ENCODE results near the gene KAT6B. TPM values are rescaled to one million over a fixed set of nuclear protein-coding genes. Genes with fewer than 3 reads are reported as not detected.

KAT6B gene
- total RNA-seq, 4 donors from 2014 or later, result 34.2 to 84.2 (median 47.3) TPM

DNA sequence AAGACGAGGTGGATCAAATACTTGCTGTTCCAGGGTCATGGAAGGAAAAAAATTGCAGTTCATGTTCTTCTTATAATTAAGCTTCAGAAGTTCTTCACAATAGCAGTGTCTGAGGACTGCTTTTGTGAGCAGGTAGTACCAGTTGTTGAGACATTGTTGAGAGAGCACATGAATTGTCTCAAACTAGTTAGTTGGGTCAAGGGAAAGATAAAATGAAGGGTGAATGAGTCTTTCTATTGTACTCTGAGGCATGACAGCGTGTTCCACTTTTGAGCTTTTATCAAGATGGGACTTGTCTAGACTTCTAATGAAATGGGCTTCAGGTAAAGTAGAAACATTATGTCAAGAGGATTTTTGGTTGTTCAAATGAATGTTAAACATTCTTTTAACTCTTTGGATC lies 26.0 kb downstream of the KAT6B start:
- TF ChIP-seq EP300 (IDR thresholded peaks at IDR 0.05), result no peak
- TF ChIP-seq, protein P1, sequence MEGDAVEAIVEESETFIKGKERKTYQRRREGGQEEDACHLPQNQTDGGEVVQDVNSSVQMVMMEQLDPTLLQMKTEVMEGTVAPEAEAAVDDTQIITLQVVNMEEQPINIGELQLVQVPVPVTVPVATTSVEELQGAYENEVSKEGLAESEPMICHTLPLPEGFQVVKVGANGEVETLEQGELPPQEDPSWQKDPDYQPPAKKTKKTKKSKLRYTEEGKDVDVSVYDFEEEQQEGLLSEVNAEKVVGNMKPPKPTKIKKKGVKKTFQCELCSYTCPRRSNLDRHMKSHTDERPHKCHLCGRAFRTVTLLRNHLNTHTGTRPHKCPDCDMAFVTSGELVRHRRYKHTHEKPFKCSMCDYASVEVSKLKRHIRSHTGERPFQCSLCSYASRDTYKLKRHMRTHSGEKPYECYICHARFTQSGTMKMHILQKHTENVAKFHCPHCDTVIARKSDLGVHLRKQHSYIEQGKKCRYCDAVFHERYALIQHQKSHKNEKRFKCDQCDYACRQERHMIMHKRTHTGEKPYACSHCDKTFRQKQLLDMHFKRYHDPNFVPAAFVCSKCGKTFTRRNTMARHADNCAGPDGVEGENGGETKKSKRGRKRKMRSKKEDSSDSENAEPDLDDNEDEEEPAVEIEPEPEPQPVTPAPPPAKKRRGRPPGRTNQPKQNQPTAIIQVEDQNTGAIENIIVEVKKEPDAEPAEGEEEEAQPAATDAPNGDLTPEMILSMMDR (IDR thresholded peaks at IDR 0.05), result no peak
- TF ChIP-seq POLR2AphosphoS5 (IDR thresholded peaks at IDR 0.05), result no peak
- no peak for TF ChIP-seq POLR2A (IDR thresholded peaks at IDR 0.05)
- Histone ChIP-seq H3K27ac (peak overlapping the region; percentile 59), H3K36me3 (no peaks in the 10 kb centered on the region), H3K4me3 (no peak overlapping the region), H3K4me1 (peaks cover 49% of the 10 kb centered on the region), H3K9me3 (no peaks in the 10 kb centered on the region), H3K27me3 (no peaks in the 10 kb centered on the region)
- DNase-seq (ENCODE audit: low spot score in 2 of 2), result no peak
- WGBS, result 47% methylated on average over 2 of the region's 2 CpGs

GRCh38 chr10:74854610-74855009 lies 28.2 kb downstream of the KAT6B start:
- 58% methylated on average over 4 of the region's 4 CpGs for WGBS
- Histone ChIP-seq H3K4me1 (peaks cover 52% of the 10 kb centered on the region), H3K36me3 (no peaks in the 10 kb centered on the region), H3K9me3 (no peaks in the 10 kb centered on the region), H3K27ac (no peak overlapping the region), H3K4me3 (no peak overlapping the region), H3K27me3 (no peaks in the 10 kb centered on the region)
- DNase-seq (ENCODE audit: low spot score in 2 of 2), result no peak
- TF ChIP-seq, protein P1 (IDR thresholded peaks at IDR 0.05), result no peak
- no peak for TF ChIP-seq POLR2AphosphoS5 (IDR thresholded peaks at IDR 0.05)
- TF ChIP-seq EP300 (IDR thresholded peaks at IDR 0.05), result no peak
- no peak for TF ChIP-seq POLR2A (IDR thresholded peaks at IDR 0.05)

DNA sequence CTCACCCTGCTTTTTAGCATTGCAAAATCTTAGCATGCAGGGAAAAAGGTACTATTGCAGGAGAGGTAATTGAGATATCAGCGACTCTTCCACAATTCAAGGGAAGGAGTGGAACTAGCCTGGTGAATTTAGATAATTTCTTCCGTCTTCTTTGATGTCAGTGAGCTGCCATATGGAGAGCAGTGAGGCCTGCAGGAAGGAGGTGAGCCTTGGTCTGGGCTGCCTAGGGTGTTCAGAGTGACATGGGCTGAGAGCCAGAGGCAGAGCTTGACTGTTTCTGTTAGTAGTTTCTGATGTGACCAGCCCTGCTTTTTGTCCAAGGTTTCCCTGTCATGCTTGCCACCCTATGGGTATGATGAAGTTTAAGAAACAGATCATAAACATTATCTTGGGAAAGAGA lies 28.6 kb downstream of the KAT6B start:
- DNase-seq (ENCODE audit: low spot score in 2 of 2), result no peak
- Histone ChIP-seq H3K27ac (no peak overlapping the region), H3K4me1 (peaks cover 55% of the 10 kb centered on the region), H3K27me3 (no peaks in the 10 kb centered on the region), H3K4me3 (no peak overlapping the region), H3K9me3 (no peaks in the 10 kb centered on the region), H3K36me3 (no peaks in the 10 kb centered on the region)
- WGBS, result 62% methylated on average over 2 of the region's 2 CpGs
- no peak for TF ChIP-seq POLR2AphosphoS5 (IDR thresholded peaks at IDR 0.05)
- no peak for TF ChIP-seq EP300 (IDR thresholded peaks at IDR 0.05)
- TF ChIP-seq, protein P1 (IDR thresholded peaks at IDR 0.05), result no peak
- no peak for TF ChIP-seq POLR2A (IDR thresholded peaks at IDR 0.05)

DNA sequence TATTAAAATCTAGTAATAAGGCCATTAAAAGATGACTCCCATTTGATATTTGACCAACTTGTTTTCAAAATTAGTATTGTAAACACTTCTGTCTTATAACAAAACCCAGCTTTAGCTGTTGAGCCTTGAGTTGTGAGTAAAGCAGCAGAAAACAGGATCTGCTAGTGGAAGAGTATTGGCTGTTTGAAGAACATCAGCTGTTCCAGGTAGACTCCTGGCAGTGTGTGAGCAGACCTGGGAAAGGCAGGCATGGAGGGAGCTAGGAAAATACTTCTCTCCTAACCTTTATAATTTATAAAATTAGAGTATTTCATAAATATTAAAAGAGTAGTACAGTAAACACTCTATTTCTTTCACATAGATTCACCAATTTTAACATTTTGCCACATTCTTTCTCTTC lies 29.0 kb downstream of the KAT6B start:
- Histone ChIP-seq H3K36me3 (no peaks in the 10 kb centered on the region), H3K4me3 (no peak overlapping the region), H3K9me3 (no peaks in the 10 kb centered on the region), H3K4me1 (peaks cover 55% of the 10 kb centered on the region), H3K27ac (no peak overlapping the region), H3K27me3 (no peaks in the 10 kb centered on the region)
- TF ChIP-seq EP300 (IDR thresholded peaks at IDR 0.05) (no peak), POLR2AphosphoS5 (IDR thresholded peaks at IDR 0.05) (no peak), POLR2A (IDR thresholded peaks at IDR 0.05) (no peak)
- TF ChIP-seq, protein P1 (IDR thresholded peaks at IDR 0.05), result no peak
- no peak for DNase-seq (ENCODE audit: low spot score in 2 of 2)

DNA sequence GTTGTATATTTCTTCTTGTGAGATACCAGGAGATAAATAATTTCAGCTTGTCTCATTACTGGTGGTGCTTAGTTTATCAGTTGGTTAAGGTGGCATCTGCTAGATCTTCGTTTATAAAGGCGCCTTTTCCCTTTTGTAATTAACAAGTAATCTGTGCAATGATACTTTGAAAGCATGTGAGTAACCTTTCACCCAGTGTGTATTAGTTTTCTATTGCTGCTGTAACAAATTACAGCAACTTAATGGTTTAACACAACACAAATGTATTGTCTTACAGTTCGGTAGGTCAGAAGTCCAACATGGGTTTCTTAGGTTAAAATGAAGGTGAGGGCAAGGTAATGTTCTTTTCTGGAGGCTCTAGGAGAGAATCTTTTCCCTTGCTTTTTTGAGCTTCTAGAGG lies 30.5 kb downstream of the KAT6B start:
- TF ChIP-seq, protein P1 (IDR thresholded peaks at IDR 0.05), result no peak
- TF ChIP-seq POLR2AphosphoS5 (IDR thresholded peaks at IDR 0.05), result no peak
- no peak for TF ChIP-seq EP300 (IDR thresholded peaks at IDR 0.05)
- no peak for TF ChIP-seq POLR2A (IDR thresholded peaks at IDR 0.05)
- 97% methylated on average over 3 of the region's 3 CpGs for WGBS
- H3K4me1 ChIP-seq, result peaks cover 42% of the 10 kb centered on the region

More for the DNA sequence above, 30.5 kb downstream of the KAT6B start:
- Histone ChIP-seq H3K36me3 (no peaks in the 10 kb centered on the region), H3K4me3 (no peak overlapping the region), H3K27me3 (no peaks in the 10 kb centered on the region), H3K27ac (no peak overlapping the region), H3K9me3 (no peaks in the 10 kb centered on the region)
- no peak for DNase-seq (ENCODE audit: low spot score in 2 of 2)
